Right lobe of liver (tissue), 6 donors: ENCODE results near the gene CCDC86. TPM values are rescaled to one million over a fixed set of nuclear protein-coding genes. Genes with fewer than 3 reads are reported as not detected.
A peak's percentile ranks its signal among the peaks of the same experiment; 100 is the strongest.

Source experiments
- ATAC-seq, 4 donors: fragments of 200-7000 bp; cut with Tn5 transposase; one replicate each; pipeline ENCODE4 v1.9.1; 2020; ENCODE audit warnings: mild to moderate bottlenecking in 4 of 4, moderate library complexity in 4 of 4
- DNase-seq, 3 donors: peaks; one replicate each; pipeline ENCODE4 v3.0.0-alpha.2; 2020
- H3K27ac ChIP-seq, 3 donors: fragments of 200-600 bp; one replicate each; pipeline ENCODE4 v1.8.0; 2022
- H3K27me3 ChIP-seq, 2 donors: fragments of 200-600 bp; one replicate each; pipeline ENCODE4 v1.8.0; 2022
- H3K36me3 ChIP-seq, 4 donors: fragments of 200-600 bp; sonication (generic) in 1 of 4; one replicate each; pipeline versions ENCODE4 v1.5.1 to v1.8.0; 2017 to 2022; ENCODE audit warnings: control low read depth in 1 of 4
- H3K4me1 ChIP-seq, 4 donors: fragments of 200-600 bp; sonication (generic) in 1 of 4; one replicate each; pipeline versions ENCODE4 v1.5.1 to v1.8.0; 2017 to 2022; ENCODE audit warnings: control low read depth in 1 of 4
- H3K4me3 ChIP-seq, 3 donors: fragments of 200-600 bp; one replicate each; pipeline ENCODE4 v1.8.0; 2022
- H3K9me3 ChIP-seq, 4 donors: fragments of 200-600 bp; sonication (generic) in 1 of 4; one replicate each; pipeline versions ENCODE4 v1.5.1 to v1.8.0; 2017 to 2022; ENCODE audit warnings: control low read depth in 1 of 4
- POLR2A ChIP-seq: fragments of 450-650 bp; IDR thresholded peaks from one replicate; pipeline ENCODE4 v1.6.1; 2017; ENCODE audit warnings: antibody characterized with exemption, mild to moderate bottlenecking
- WGBS: methylation state at CpG from one replicate; pipeline ENCODE4 v1.1.6; 2018; ENCODE audit warnings: low coverage, low lambda C conversion rate; ENCODE audit not compliant: insufficient coverage; ENCODE audit errors: missing lambda C conversion rate; 5-methylcytosine and 5-hydroxymethylcytosine counted together
- intact Hi-C, 2 donors: fragments of 100-400 bp; cut with DNase I; formaldehyde crosslinking; loops; one replicate each; pipeline versions ENCODE4 v1.11.2 to v1.14.1; 2022
- total RNA-seq, 6 experiments: library from RNA; depleted of rRNA in 2 of 6; stranded (reverse); fragments of >200 nt in 2 of 6; fragmentation: NEBNext Ultra II Directional in 3 of 6; extraction: Animal tissue kit (Norgen Biotek cat#: 25700) in 3 of 6; gene quantifications; one replicate each; pipeline versions ENCODE4 v1.1.0 to v1.2.4, GENCODE V29; 2016 to 2023
- TF ChIP-seq, protein P1 (sequence below), 4 donors: fragments of 200-600 bp in 3 of 4; fragments of 450-650 bp in 1 of 4; IDR thresholded peaks; one replicate each; pipeline versions ENCODE4 v1.5.1 to v1.8.0; 2016 to 2022; ENCODE audit warnings: antibody characterized with exemption in 4 of 4, mild to moderate bottlenecking in 2 of 4
- donor health status: DM: no; HTN: yes; CAD: no.
- donor health status: DM: no; HTN: no; CAD: no.
- donor health status: DM: no; HTN: no; CAD: no.
- donor health status: DM: no; HTN: yes; CAD: no.
- donor health status: DM: no; HTN: yes; CAD: no.

The CCDC86 gene
- total RNA-seq, 6 experiments from 2014 or later = 4.9 to 17.8 (median 8.6) TPM

DNA sequence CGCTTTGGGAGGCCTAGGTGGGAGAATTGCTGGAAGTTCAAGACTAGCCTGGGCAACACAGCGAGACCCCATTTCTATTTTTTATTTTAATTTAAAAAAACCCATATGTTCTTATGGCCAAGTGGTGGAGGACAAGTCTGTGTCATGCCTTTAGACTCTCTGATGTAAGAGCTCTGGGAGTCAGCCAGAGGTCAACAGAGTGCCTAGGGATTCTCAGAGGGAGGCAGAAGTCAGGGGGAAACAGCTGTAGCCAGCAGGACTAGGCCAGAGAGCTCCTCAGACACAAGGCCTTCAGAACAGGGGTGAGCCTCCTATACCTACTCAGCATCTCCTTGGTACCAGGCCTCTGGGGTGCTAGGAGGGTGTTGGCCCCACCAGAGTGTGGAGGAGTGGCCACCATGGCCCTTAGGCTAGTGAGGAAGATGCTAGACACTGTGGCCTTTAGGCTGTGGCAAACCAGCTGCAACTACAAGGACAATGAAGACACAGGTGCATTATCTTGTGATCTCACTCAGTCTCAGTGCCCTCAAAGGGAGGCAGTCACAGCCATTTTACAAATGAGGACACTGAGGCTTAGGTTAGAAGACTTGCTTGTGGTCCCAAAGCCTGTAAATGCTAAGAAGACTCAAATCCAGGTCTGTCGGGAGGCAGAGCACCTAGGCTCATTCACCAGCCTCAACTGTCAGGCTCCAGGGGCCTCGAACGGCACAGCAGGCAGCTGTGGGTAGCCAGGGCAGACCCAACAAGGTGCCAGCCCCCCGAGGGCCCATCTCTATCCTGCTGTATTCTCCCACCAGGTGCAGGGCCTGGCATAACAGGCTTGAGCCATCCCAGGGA, 30.4 kb downstream of the CCDC86 start:
- H3K9me3 ChIP-seq = no peaks in the 10 kb centered on the region
- WGBS = 73% methylated on average over 2 of the region's 6 CpGs
- TF ChIP-seq, protein P1, sequence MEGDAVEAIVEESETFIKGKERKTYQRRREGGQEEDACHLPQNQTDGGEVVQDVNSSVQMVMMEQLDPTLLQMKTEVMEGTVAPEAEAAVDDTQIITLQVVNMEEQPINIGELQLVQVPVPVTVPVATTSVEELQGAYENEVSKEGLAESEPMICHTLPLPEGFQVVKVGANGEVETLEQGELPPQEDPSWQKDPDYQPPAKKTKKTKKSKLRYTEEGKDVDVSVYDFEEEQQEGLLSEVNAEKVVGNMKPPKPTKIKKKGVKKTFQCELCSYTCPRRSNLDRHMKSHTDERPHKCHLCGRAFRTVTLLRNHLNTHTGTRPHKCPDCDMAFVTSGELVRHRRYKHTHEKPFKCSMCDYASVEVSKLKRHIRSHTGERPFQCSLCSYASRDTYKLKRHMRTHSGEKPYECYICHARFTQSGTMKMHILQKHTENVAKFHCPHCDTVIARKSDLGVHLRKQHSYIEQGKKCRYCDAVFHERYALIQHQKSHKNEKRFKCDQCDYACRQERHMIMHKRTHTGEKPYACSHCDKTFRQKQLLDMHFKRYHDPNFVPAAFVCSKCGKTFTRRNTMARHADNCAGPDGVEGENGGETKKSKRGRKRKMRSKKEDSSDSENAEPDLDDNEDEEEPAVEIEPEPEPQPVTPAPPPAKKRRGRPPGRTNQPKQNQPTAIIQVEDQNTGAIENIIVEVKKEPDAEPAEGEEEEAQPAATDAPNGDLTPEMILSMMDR (IDR thresholded peaks at IDR 0.05) = no peak
- TF ChIP-seq POLR2A = no peak
- intact Hi-C loops = loop anchor here in 1 of 2 donors (10.0 kb wide), 1 partner anchor 48 kb away; no protein-coding TSS in a partner anchor
- H3K27ac ChIP-seq = no peak overlapping the region
- H3K4me1 ChIP-seq = peaks cover 0 to 10% (median 0%) of the 10 kb centered on the region in 4 donors
- ATAC-seq (peak; percentile 63 to 92 (median 77)), DNase-seq (peak in 1 of 3 donors; percentile 67)
- no peak overlapping the region for H3K4me3 ChIP-seq
- H3K36me3 ChIP-seq = no peaks in the 10 kb centered on the region
- H3K27me3 ChIP-seq = no peaks in the 10 kb centered on the region

DNA sequence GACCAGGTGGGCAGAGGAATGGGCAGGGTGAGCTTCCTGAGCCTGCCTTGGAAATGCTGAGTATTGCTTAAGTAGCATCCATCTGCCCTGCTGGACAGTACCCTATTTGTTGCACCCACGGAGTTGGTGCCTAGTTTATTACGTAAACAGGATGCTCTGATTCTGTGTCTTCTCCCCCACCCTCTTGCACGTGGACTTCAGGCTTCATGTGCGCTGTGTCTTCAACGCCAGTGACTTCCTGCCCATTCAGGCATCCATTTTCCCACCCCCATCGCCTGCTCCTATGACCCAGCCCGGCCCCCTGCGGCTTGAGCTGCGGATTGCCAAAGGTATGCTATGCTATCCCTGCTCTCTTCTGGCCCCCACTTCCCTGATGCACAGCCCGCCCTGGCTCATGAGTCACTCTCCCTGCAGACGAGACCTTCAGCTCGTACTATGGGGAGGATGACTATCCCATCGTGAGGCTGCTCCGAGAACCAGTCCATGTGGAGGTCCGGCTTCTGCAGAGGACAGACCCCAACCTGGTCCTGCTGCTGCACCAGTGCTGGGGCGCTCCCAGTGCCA, 31.1 kb downstream of the CCDC86 start:
- Histone ChIP-seq H3K27ac (no peak overlapping the region), H3K4me3 (no peak overlapping the region), H3K27me3 (no peaks in the 10 kb centered on the region), H3K4me1 (peaks cover 0 to 10% (median 0%) of the 10 kb centered on the region in 4 donors), H3K9me3 (no peaks in the 10 kb centered on the region), H3K36me3 (peaks cover 0 to 1% (median 0%) of the 10 kb centered on the region in 4 donors)
- DNase-seq (no peak), ATAC-seq (no peak)
- 63% methylated on average over 8 of the region's 16 CpGs for WGBS
- no peak for TF ChIP-seq POLR2A
- TF ChIP-seq, protein P1 (IDR thresholded peaks at IDR 0.05) = no peak
- intact Hi-C loops = loop anchor here in 1 of 2 donors (10.0 kb wide), 1 partner anchor 48 kb away; no protein-coding TSS in a partner anchor

DNA sequence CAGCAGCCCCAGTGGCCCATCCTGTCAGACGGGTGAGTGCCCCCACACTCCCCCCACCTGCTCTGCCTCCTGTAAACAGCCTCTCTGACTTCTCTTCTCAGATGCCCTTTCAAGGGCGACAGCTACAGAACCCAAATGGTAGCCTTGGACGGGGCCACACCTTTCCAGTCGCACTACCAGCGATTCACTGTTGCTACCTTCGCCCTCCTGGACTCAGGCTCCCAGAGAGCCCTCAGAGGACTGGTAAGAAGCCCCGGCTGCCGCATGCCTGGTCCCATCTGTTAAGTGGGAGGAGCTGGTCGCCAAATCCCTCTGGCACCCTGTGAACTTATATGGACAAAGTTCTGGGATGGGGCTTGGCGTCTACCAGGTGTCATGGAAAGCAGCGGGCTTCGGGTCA, 31.6 kb downstream of the CCDC86 start:
- Histone ChIP-seq H3K27me3 (no peaks in the 10 kb centered on the region), H3K27ac (no peak overlapping the region), H3K4me1 (peaks cover 0 to 10% (median 0%) of the 10 kb centered on the region in 4 donors), H3K9me3 (no peaks in the 10 kb centered on the region), H3K36me3 (peaks cover 0 to 6% (median 0%) of the 10 kb centered on the region in 4 donors), H3K4me3 (no peak overlapping the region)
- no peak for DNase-seq
- intact Hi-C loops = loop anchor here in 1 of 2 donors (10.0 kb wide), 1 partner anchor 49 kb away; no protein-coding TSS in a partner anchor
- TF ChIP-seq, protein P1 (IDR thresholded peaks at IDR 0.05) = no peak
- no peak for TF ChIP-seq POLR2A
- no CpG with 5 or more reads among the region's 12 CpGs for WGBS
- no peak for ATAC-seq

DNA sequence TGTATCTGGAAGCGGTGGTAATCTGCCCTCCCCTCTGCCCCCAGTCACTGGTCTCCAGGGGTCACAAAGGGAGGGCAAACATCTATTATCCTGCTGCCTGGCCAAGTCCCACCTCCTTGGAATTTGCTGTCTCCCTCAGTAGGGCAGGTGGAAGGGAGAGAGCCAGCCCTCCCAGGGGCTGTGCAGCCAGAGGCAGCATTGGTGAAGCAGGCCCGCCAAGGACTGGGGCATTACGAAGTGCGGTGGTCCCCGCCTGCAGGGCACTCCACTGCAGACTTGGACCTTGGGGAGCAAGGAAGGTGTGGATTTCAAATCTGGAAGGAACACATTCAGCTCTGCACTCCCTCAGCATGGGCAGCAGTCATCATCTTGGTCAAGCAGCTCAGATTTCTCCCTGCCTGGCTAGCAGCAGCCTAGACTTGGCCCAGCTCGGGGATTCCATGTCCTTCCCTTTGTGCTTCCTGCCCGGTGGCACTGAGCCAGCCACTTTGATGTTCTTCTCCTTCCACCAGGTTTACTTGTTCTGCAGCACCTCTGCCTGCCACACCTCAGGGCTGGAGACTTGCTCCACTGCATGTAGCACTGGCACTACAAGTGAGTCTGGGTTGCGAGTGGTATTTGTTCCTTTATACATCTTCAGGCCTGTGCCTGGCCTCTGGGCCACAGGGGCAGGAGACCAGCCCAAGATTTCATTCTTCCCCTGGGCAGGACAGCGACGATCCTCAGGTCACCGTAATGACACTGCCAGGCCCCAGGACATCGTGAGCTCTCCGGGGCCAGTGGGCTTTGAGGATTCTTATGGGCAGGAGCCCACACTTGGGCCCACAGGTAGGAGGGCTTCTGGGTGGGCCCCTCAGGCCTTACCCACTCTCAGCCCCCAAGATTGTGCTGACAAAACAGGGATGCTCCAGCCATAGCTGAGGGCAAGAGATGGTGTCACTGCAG, 32.8 kb downstream of the CCDC86 start:
- Histone ChIP-seq H3K9me3 (no peaks in the 10 kb centered on the region), H3K4me1 (peaks cover 0 to 10% (median 0%) of the 10 kb centered on the region in 4 donors), H3K27ac (no peak overlapping the region), H3K36me3 (peaks cover 0 to 15% (median 0%) of the 10 kb centered on the region in 4 donors), H3K4me3 (no peak overlapping the region), H3K27me3 (no peaks in the 10 kb centered on the region)
- no peak for ATAC-seq
- DNase-seq = no peak
- WGBS = 48% methylated on average over 3 of the region's 13 CpGs
- intact Hi-C loops = loop anchor here in 1 of 2 donors (10.0 kb wide), 1 partner anchor 50 kb away; no protein-coding TSS in a partner anchor
- no peak for TF ChIP-seq POLR2A
- TF ChIP-seq, protein P1 (IDR thresholded peaks at IDR 0.05) = no peak
